GM21515 (cell line): Measurements from ENCODE around the gene TAS1R1.

ENCODE experiments used
- ATAC-seq: cut with Tn5 transposase; IDR thresholded peaks from one replicate; pipeline ENCODE4 v1.9.1; 2021; ENCODE audit not compliant: unreplicated experiment

The TAS1R1 gene

DNA sequence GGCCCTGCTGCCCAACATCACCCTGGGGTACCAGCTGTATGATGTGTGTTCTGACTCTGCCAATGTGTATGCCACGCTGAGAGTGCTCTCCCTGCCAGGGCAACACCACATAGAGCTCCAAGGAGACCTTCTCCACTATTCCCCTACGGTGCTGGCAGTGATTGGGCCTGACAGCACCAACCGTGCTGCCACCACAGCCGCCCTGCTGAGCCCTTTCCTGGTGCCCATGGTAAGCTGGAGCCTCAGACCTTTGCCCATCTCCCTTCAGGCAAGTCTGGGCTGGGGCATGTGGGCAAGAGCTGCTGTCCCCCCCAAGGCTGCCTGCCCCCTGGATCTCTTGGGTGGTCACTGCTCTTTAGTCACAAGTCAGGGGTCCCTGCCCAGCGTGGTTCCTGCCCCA is 15.9 kb downstream of the TAS1R1 start:
- no peak for ATAC-seq

GRCh38 chr1:6572653-6573383 is 17.7 kb downstream of the TAS1R1 start:
- no peak for ATAC-seq

DNA sequence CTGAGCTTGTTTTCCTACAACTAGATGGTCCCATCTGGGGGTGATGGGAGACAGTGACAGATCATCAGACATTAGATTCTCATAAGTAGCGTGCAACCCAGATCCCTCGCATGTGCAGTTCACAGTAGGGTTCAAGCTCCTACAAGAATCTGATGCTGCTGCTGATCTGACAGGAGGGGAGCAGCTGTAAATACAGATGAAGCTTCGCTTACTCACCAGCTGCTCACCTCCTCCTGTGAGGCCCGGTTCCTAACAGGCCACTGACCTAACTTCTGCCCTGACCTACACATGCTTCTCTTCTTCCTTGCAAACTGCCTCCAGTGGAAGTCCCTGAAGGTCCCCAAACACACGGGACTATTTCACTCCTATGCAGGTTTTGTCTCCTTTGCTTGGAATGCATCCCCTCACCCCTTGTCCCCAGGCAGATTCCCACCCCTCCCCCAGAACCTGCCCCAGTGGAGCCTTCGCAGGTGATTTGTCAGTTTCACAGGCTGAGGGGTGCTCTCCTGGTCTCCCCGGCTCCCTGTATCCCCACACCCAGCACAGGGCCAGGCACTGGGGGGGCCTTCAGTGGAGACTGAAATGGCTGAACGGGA is 19.0 kb downstream of the TAS1R1 start:
- ATAC-seq: no peak

DNA sequence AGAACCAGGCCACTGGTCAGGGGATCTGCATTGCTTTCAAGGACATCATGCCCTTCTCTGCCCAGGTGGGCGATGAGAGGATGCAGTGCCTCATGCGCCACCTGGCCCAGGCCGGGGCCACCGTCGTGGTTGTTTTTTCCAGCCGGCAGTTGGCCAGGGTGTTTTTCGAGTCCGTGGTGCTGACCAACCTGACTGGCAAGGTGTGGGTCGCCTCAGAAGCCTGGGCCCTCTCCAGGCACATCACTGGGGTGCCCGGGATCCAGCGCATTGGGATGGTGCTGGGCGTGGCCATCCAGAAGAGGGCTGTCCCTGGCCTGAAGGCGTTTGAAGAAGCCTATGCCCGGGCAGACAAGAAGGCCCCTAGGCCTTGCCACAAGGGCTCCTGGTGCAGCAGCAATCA is 19.7 kb downstream of the TAS1R1 start:
- ATAC-seq: no peak

- ATAC-seq: no peak
Measured at GRCh38 chr1:6577831-6578525, 22.9 kb downstream of the TAS1R1 start.

DNA sequence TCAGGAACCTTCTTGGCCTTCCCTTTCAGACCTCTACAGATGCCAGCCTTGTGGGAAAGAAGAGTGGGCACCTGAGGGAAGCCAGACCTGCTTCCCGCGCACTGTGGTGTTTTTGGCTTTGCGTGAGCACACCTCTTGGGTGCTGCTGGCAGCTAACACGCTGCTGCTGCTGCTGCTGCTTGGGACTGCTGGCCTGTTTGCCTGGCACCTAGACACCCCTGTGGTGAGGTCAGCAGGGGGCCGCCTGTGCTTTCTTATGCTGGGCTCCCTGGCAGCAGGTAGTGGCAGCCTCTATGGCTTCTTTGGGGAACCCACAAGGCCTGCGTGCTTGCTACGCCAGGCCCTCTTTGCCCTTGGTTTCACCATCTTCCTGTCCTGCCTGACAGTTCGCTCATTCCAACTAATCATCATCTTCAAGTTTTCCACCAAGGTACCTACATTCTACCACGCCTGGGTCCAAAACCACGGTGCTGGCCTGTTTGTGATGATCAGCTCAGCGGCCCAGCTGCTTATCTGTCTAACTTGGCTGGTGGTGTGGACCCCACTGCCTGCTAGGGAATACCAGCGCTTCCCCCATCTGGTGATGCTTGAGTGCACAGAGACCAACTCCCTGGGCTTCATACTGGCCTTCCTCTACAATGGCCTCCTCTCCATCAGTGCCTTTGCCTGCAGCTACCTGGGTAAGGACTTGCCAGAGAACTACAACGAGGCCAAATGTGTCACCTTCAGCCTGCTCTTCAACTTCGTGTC is 23.7 kb downstream of the TAS1R1 start:
- no peak for ATAC-seq

- peak; percentile 96 for ATAC-seq
Measured at GRCh38 chr1:6579374-6580118, 24.4 kb downstream of the TAS1R1 start, which contains the start of gene ZBTB48. Gene ZBTB48, plus strand, starts transcription at chr1:6579994. Its CDS starts 616 bp downstream, at chr1:6580610.

DNA sequence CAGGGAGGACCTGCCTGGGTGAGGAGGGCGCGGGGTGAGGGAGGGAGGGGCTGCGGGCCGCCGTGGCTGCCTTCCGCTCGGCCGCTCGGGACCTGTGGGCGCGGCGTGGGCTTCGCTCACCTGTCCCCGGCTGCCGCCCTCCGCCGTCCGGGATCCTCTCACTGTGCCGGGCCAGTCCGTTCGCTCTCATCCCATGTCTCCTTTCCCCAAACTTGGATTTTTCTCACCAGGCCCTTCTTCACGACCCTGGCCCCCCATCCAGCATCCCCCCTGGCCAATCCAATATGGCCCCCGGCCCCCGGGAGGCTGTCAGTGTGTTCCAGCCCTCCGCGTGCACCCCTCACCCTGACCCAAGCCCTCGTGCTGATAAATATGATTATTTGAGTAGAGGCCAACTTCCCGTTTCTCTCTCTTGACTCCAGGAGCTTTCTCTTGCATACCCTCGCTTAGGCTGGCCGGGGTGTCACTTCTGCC is 25.0 kb downstream of the TAS1R1 start:
- ATAC-seq: peak; percentile 19

GRCh38 chr1:6580593-6581409 is 25.7 kb downstream of the TAS1R1 start:
- no peak for ATAC-seq

GRCh38 chr1:6581561-6582305 is 26.6 kb downstream of the TAS1R1 start:
- ATAC-seq: no peak

DNA sequence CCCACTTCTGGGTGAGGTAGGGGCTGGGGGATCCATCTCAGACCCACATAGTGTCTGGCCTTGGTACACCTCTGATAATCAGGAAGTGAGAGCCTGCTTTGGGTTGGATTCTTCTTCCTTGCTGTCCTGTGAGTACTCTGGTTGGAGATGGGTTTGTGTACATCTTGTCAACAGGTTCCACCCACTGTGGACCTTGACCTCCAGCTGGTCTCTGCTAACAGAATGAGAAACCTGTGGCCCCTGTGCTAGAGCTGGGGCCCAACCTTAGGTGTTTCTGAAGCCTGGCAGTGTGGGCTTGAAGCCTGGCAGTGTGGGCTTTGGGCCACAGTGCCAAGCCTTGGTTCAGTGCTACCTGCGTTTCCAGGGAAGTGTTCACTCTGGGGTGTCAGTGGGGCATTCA is 27.3 kb downstream of the TAS1R1 start:
- ATAC-seq: no peak

DNA sequence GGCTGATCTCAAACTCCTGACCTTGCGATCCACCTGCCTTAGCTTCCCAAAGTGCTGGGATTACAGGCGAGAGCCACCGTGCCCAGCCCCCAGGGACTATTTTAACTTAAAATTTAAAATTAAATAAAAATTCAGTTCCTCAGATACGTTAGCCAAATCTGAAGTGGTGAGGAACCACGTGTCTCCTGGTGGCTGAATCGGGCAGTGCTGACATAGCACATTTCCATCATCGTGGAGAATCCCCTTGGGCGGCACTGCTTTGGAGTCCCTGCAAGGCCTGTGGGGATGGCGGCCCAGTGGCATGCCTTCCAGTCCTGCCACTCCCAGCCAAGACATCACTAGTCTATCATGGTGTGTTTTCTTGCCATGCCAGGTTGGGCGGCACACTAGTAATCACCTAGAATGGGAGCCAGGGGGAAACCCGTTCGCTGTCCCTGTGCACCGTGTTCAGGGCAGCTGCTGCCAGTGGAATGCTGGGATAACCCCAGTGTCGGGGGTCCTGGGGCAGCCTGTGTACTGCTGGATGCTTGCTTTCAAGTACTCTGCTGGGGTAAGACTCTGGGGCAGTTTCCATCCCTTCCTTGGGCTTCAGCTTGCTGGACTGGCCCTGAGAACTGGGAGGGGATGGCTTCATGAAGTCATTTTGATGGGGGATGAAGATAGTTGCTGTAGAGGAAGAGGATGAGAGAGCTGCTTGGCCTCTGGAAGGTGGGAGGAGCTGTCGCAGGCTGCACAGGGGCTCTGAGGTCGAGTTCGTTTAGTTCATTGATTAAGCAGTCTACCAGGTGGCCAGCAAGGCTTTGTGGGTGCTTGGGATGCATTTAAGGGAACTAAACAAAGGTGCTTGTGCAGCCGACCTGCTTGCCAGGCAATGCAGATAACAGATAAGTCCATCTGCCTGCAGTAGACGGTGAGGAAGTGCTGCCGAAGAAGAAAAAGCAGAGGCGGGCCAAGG is 29.3 kb downstream of the TAS1R1 start:
- no peak for ATAC-seq

DNA sequence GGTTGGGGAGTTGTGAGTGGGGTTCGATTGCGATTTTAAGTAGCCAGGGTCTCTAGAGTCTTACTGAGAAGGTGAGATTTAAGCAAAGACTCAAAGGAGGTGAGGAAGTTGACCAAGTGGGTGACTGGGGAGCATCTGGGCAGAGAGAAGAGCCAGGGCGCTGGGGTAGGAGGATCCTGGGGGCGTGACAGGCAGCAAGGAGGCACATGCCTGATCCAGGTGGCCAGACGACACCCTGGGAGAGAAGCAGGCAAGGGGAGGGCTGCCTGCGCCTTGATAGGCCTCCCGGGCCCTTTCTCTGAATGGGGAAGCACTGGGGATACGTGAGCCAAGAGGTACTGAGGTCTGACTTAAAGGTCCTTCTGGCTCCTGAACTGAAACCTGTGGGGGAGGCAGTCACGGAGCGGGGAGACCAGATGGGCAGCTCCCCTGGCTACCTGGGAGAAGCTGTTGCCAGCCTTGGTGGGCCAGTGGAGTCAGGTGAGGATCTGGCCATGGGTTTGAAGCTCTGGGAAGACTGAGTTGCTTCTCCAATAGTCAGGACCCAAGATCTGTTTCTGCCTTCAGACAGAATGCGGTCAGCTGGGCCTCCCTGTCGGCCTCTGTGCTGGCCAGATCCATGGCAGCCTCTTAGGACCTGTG is 30.1 kb downstream of the TAS1R1 start:
- no peak for ATAC-seq

DNA sequence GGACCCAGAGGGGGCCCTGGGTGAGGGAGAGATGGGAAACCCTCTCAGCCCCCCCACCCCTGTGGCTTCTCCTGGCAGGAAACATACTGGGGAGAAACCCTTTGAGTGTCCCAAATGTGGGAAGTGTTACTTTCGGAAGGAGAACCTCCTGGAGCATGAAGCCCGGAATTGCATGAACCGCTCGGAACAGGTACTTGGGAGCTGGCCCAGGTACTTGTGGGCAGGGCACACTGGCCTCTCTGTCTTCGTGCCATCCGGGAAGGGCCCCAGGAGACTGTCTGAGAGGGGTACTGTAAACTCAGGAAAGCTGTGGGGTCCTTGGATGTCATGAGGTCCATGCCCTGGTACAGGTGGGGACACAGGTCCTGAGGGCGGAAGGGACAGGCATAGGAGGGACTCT is 30.7 kb downstream of the TAS1R1 start:
- no peak for ATAC-seq

- no peak for ATAC-seq
Measured at GRCh38 chr1:6586404-6586816, 31.3 kb downstream of the TAS1R1 start.

DNA sequence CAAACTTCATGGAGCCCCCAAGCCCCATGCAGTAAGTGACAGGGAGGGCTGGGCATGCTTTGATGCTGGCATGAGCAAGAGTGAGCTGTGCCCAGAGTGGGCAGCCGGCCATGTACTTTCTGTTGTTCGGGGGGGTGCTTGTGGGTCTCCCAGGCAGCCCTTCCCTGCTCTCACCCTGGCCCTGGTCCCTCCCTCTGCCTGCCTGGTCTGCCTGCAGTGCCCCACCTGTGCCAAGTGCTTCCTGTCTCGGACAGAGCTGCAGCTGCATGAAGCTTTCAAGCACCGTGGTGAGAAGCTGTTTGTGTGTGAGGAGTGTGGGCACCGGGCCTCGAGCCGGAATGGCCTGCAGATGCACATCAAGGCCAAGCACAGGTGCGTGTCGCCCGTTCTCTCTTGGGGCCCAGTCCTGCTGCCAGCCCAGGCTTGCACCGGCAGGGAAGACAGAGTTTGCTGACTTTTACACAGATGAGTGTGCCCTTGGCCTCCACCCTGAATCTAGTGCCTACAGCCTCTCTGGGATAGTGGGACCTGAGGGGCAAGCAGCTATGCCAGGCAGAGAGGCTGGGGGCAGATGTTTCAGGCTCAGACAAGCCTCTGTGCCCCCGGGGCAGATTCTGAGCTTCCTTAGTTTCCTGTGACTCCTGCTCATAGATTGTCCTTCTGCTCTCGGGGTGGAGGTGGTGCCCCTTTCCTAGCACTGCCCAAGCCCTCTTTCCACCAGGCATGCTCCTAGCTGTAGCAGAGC is 32.3 kb downstream of the TAS1R1 start:
- no peak for ATAC-seq
